ENCODE results near the gene CERKL. TPM values are rescaled to one million over a fixed set of nuclear protein-coding genes. Genes with fewer than 3 reads are reported as not detected.

Gene CERKL
- total and polyA plus RNA-seq, 2 experiments from 2014 or later: 0.32 to 0.69 TPM

GRCh38 chr2:181527058-181527457, 129.8 kb downstream of the CERKL start:
- no peaks in the 10 kb centered on the region for H3K36me3 ChIP-seq (ENCODE audit: insufficient read depth)
- H3K4me3 ChIP-seq: no peak overlapping the region
- Mint-ChIP-seq H3K27me3 (ENCODE audit: insufficient read depth, low read depth, poor library complexity) (peaks cover 3% of the 10 kb centered on the region), H3K4me1 (no peaks in the 10 kb centered on the region), H3K4me3 (no peak overlapping the region), H3K9me3 (no peaks in the 10 kb centered on the region), H3K27ac (no peak overlapping the region), H3K36me3 (ENCODE audit: low read depth) (no peaks in the 10 kb centered on the region)
- no peak overlapping the region for H3K27ac ChIP-seq (ENCODE audit: low read depth)
- H2AFZ ChIP-seq: no peak overlapping the region
- TF ChIP-seq EZH2 (IDR thresholded peaks at IDR 0.05; ENCODE audit: low read depth, unreplicated experiment) (no peak), POLR2AphosphoS5 (IDR thresholded peaks at IDR 0.05; ENCODE audit: low read depth) (no peak), STAT1 (IDR thresholded peaks at IDR 0.05; ENCODE audit: unreplicated experiment) (no peak)
- TF ChIP-seq, protein P1, sequence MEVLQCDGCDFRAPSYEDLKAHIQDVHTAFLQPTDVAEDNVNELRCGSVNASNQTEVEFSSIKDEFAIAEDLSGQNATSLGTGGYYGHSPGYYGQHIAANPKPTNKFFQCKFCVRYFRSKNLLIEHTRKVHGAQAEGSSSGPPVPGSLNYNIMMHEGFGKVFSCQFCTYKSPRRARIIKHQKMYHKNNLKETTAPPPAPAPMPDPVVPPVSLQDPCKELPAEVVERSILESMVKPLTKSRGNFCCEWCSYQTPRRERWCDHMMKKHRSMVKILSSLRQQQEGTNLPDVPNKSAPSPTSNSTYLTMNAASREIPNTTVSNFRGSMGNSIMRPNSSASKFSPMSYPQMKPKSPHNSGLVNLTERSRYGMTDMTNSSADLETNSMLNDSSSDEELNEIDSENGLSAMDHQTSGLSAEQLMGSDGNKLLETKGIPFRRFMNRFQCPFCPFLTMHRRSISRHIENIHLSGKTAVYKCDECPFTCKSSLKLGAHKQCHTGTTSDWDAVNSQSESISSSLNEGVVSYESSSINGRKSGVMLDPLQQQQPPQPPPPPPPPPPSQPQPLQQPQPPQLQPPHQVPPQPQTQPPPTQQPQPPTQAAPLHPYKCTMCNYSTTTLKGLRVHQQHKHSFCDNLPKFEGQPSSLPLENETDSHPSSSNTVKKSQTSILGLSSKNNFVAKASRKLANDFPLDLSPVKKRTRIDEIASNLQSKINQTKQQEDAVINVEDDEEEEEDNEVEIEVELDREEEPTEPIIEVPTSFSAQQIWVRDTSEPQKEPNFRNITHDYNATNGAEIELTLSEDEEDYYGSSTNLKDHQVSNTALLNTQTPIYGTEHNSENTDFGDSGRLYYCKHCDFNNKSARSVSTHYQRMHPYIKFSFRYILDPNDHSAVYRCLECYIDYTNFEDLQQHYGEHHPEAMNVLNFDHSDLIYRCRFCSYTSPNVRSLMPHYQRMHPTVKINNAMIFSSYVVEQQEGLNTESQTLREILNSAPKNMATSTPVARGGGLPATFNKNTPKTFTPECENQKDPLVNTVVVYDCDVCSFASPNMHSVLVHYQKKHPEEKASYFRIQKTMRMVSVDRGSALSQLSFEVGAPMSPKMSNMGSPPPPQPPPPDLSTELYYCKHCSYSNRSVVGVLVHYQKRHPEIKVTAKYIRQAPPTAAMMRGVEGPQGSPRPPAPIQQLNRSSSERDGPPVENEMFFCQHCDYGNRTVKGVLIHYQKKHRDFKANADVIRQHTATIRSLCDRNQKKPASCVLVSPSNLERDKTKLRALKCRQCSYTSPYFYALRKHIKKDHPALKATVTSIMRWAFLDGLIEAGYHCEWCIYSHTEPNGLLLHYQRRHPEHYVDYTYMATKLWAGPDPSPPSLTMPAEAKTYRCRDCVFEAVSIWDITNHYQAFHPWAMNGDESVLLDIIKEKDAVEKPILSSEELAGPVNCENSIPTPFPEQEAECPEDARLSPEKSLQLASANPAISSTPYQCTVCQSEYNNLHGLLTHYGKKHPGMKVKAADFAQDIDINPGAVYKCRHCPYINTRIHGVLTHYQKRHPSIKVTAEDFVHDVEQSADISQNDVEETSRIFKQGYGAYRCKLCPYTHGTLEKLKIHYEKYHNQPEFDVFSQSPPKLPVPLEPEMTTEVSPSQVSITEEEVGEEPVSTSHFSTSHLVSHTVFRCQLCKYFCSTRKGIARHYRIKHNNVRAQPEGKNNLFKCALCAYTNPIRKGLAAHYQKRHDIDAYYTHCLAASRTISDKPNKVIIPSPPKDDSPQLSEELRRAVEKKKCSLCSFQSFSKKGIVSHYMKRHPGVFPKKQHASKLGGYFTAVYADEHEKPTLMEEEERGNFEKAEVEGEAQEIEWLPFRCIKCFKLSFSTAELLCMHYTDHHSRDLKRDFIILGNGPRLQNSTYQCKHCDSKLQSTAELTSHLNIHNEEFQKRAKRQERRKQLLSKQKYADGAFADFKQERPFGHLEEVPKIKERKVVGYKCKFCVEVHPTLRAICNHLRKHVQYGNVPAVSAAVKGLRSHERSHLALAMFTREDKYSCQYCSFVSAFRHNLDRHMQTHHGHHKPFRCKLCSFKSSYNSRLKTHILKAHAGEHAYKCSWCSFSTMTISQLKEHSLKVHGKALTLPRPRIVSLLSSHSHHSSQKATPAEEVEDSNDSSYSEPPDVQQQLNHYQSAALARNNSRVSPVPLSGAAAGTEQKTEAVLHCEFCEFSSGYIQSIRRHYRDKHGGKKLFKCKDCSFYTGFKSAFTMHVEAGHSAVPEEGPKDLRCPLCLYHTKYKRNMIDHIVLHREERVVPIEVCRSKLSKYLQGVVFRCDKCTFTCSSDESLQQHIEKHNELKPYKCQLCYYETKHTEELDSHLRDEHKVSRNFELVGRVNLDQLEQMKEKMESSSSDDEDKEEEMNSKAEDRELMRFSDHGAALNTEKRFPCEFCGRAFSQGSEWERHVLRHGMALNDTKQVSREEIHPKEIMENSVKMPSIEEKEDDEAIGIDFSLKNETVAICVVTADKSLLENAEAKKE (CRISPR knock-in tag; IDR thresholded peaks at IDR 0.05): no peak
- H3K4me1 ChIP-seq (ENCODE audit: insufficient read depth): no peaks in the 10 kb centered on the region
- no peaks in the 10 kb centered on the region for H3F3A ChIP-seq (replicated peaks; ENCODE audit: low read depth)
- no peaks in the 10 kb centered on the region for H3K27me3 ChIP-seq (ENCODE audit: insufficient read depth)
- no peaks in the 10 kb centered on the region for H3K9me2 ChIP-seq (ENCODE audit: insufficient read depth)
- no peaks in the 10 kb centered on the region for H3K79me2 ChIP-seq (replicated peaks; ENCODE audit: insufficient read depth)
- ATAC-seq (no peak), DNase-seq (ENCODE audit: low spot score) (no peak)
- H3K4me2 ChIP-seq: no peak overlapping the region
- H4K20me1 ChIP-seq (replicated peaks; ENCODE audit: insufficient read depth): no peaks in the 10 kb centered on the region

DNA sequence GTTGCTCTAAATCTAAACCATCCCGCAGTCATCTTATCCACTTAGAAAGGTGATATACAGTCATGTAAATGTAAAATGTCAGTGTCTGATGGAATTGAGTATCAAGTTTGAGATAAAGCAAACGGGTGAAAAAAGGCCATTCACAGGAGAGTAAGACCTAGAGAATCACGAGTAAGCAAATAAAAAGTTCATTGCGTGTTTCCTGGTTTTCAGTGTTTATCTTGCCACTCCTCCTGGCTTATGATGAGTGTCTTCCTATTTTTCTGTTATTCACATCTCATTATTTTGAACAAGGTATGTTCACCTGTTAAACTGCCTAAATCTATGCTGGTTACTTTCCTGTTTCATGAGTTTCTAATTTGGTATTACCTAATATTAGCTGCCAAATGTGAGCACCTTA, 130.9 kb downstream of the CERKL start:
- TF ChIP-seq ZNF114 (CRISPR knock-in tag; IDR thresholded peaks at IDR 0.05) (no peak), ZNF331 (CRISPR knock-in tag; IDR thresholded peaks at IDR 0.05; ENCODE audit: low read depth) (no peak), STAT1 (IDR thresholded peaks at IDR 0.05; ENCODE audit: unreplicated experiment) (no peak), JUNB (IDR thresholded peaks at IDR 0.05; ENCODE audit: unreplicated experiment) (no peak)
- TF ChIP-seq, protein P1 (CRISPR knock-in tag; IDR thresholded peaks at IDR 0.05): no peak

More for the DNA sequence above, 130.9 kb downstream of the CERKL start:
- H3K9me2 ChIP-seq (ENCODE audit: insufficient read depth): no peaks in the 10 kb centered on the region
- no peaks in the 10 kb centered on the region for H3K27me3 ChIP-seq (ENCODE audit: insufficient read depth)
- ATAC-seq: no peak
- H3K4me2 ChIP-seq: no peak overlapping the region
- H3K27ac ChIP-seq (ENCODE audit: low read depth): no peak overlapping the region
- H3K79me2 ChIP-seq (replicated peaks; ENCODE audit: insufficient read depth): no peaks in the 10 kb centered on the region
- no peak overlapping the region for H3K4me3 ChIP-seq
- Mint-ChIP-seq H3K27ac (no peak overlapping the region), H3K4me3 (no peak overlapping the region), H3K4me1 (no peaks in the 10 kb centered on the region), H3K27me3 (ENCODE audit: insufficient read depth, low read depth, poor library complexity) (peaks cover 6% of the 10 kb centered on the region), H3K9me3 (no peaks in the 10 kb centered on the region), H3K36me3 (ENCODE audit: low read depth) (no peaks in the 10 kb centered on the region)
- H3K36me3 ChIP-seq (ENCODE audit: insufficient read depth): no peaks in the 10 kb centered on the region
- H3F3A ChIP-seq (replicated peaks; ENCODE audit: low read depth): no peaks in the 10 kb centered on the region
- H4K20me1 ChIP-seq (replicated peaks; ENCODE audit: insufficient read depth): no peaks in the 10 kb centered on the region
- no peaks in the 10 kb centered on the region for H3K4me1 ChIP-seq (ENCODE audit: insufficient read depth)
- no peak overlapping the region for H2AFZ ChIP-seq
- DNase-seq (ENCODE audit: low spot score): no peak

Data from GM23338 (cell line).